Stimulated activated CD8-positive, alpha-beta memory T cell treated with anti-CD3 and anti-CD28 coated beads, Interleukin-15, amount 100 ng/mL, for 48 hours (primary cell): ENCODE measurements around the gene LRRTM4.
"Not testable (repeated sequence)": the region's sequence is repeated elsewhere in the genome, so short reads cannot be mapped to it uniquely, and the experiment has no call there.

Experiments
- DNase-seq, 2 donors: peaks; one replicate each; pipeline ENCODE4 v3.0.0-alpha.2; 2020; ENCODE audit warnings: low read depth in 2 of 2

The LRRTM4 gene

GRCh38 chr2:76748581-76749296 is 773.4 kb downstream of the LRRTM4 start:
- no peak for DNase-seq

- DNase-seq, result no peak
Observed at GRCh38 chr2:76745605-76746004, 776.6 kb downstream of the LRRTM4 start.

- no peak for DNase-seq
Observed at GRCh38 chr2:76737607-76738006, 784.6 kb downstream of the LRRTM4 start.

- no peak for DNase-seq
Observed at GRCh38 chr2:76733736-76734135, 788.4 kb downstream of the LRRTM4 start.

- DNase-seq, result no peak
Observed at GRCh38 chr2:76731157-76731556, 791.0 kb downstream of the LRRTM4 start.

- no peak for DNase-seq
Observed at GRCh38 chr2:76730021-76730420, 792.2 kb downstream of the LRRTM4 start.

- no peak for DNase-seq
Observed at GRCh38 chr2:76721226-76721625, 801.0 kb downstream of the LRRTM4 start.

- no peak for DNase-seq
Observed at GRCh38 chr2:76713312-76713711, 808.9 kb downstream of the LRRTM4 start.

GRCh38 chr2:76711490-76711889 is 810.7 kb downstream of the LRRTM4 start:
- DNase-seq, result no peak

GRCh38 chr2:76700894-76701293 is 821.3 kb downstream of the LRRTM4 start:
- DNase-seq, result no peak

- not testable (repeated sequence) for DNase-seq
Observed at GRCh38 chr2:76697998-76698713, 824.0 kb downstream of the LRRTM4 start.
